GM10847 (cell line): ENCODE results near the gene PEAR1.

Experiments used
- POLR2A ChIP-seq: IDR thresholded peaks from 2 replicates; pipeline ENCODE4 v1.6.1; 2011; ENCODE audit not compliant: insufficient read length; ENCODE audit errors: extremely low read depth

Gene PEAR1

DNA sequence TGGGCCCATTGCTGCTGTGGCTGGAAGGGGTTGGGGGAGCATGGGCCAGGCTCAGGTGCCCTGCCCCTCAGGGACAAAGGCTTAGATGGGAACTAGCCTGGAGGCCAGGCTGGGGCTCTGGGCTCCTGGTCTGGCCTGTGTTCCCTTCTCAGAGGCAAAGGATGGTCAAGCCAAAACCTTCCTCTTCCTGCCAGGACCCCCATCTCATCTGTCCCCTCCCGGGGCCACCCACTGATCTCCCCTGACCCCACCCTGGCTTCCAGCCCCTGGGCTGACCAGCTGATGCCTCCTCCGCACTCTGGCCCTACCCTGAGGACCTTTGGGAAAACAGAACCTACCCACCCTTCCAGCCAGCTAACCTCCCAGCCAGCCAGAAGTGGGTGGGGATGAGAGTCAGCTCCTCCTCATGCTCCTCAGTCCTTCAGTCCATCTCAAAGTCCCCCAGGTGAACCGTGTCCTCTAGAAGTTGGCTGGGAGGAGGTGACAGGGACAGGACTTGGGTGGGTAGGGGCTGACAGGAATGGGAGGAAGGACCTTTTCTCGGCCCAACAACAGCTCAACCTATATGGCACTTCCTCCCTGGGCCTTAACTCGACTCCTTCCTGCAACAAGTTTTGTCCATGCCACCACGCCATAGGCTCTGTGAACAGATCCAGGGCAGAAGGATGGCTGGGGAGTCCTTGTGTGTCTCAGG is 7.5 kb downstream of the PEAR1 start:
- TF ChIP-seq POLR2A = no peak

DNA sequence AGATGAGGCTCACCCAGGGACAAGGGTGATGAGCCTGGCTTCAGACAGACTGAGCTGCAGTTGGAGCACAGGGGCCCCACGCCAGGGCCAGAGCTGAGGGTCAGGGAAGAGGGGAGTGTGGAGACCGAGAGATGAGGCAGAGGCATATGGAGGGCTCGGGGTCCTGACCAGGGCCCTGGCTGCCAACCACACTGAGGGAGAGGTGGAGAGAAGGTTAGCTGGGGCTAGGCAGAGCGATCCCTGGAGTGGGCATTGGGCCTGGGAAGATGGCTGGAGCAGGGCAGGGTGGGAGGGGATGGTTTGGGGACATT is 8.0 kb downstream of the PEAR1 start:
- no peak for TF ChIP-seq POLR2A

DNA sequence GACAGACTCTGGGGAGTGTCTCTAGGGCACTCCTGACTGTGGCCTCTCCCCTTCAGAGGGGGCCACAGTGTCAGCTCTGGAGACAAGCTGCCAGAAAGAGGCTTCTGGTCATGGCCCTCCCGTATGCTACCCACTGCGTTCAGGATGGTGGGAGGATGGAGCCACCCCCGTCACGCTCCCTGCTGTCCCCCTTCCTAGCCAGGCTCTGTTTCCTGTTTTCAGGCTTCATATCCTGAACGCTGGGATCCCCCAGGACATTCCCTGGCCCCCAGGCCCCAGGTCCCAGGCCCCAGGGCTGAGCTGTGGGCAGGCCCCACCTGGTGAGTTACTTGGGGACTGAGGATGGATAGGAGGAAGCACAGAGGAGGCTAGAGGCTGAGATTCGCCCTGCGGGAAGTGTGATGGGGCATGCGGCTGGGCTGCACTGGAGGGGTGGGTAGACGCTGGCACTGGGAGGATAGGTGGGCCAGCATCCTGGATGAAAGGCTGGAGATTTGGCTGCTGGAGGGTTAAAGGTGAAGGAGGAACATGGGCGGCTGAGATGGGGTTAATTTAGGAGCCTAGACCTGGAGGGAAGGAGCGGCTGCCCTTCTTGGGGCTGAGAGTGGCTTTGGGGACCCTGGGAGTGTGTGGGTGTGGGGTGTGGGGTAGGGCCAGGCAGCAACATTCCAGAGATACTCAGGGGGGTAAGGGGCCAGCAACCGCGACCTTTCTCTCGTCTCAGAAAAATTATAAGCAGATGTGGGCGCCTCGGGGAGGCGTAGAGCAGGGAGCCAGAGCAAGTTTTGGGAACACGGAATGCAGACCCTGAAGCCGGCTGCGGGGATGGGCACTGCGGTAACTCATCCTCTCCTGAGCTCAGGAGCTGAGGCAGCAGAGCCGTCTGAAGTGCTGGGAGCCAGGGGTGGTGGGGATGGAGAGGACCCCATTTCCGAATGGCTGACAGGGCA is 8.7 kb downstream of the PEAR1 start:
- TF ChIP-seq POLR2A = no peak

DNA sequence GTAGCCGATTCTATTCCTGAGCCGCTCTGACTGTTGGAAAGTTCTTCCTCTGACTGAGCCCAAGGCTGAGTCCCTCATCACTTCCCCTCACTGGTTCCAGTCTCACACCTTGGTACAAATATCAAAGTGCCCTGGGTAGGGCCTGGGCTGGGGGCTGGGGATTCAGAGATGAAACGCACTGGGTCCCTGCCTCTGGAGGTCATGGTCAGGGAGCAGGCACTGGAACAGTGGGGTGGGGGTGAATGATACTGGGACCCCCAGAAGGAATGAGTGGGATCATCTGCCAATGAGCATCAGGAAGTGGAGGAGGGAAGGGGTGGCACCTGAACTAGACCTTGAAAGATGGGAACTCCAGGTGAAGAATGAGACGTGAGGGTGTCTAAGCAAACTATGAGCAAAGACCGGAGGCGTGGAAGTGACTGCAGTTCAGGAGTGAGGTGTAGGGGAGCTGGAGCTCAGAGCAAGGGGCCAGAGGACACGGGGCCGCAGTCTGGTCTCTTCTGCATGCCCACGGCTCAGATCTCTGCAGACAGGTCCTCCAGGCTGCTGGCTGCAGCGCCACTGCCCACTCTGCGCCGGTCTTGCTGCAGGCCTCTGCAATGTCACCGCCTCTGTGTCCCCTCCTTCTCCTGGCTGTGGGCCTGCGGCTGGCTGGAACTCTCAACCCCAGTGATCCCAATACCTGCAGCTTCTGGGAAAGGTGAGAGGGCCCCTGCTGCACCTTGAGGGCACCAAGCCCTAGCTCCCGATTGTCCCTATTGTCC is 10.0 kb downstream of the PEAR1 start:
- no peak for TF ChIP-seq POLR2A

DNA sequence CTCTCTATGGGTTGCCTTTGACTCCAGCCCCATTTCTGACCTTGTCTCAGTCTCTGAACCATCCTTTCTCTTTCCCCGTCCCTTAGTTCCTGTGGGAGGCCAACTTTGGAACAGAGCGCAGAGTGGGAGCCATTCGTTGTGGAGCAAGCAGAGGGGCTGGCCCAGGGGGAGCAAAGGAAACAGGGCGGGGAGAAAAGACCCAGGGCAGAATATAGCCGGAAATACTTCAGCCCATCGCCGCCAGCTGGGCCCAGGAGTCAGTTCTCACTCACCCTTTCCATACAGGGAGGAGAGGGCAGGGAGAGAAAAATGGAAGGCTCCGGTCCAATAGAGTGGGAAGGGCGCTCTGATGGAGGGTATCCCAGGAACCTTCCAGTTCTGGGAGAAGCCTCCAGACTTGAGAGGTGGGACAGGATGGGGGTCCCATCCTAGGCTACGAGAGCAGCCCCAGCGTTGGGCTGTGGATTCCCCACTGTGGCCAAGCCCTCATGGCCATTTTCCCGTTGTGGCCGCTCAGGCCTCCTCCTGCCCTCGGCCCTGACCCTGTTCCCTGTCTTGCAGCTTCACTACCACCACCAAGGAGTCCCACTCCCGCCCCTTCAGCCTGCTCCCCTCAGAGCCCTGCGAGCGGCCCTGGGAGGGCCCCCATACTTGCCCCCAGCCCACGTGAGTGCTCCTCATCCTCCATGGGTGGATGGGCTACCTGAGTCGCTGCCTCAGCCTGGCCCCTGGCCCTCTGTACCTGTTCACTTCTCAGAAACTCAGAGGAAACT is 10.9 kb downstream of the PEAR1 start:
- no peak for TF ChIP-seq POLR2A

DNA sequence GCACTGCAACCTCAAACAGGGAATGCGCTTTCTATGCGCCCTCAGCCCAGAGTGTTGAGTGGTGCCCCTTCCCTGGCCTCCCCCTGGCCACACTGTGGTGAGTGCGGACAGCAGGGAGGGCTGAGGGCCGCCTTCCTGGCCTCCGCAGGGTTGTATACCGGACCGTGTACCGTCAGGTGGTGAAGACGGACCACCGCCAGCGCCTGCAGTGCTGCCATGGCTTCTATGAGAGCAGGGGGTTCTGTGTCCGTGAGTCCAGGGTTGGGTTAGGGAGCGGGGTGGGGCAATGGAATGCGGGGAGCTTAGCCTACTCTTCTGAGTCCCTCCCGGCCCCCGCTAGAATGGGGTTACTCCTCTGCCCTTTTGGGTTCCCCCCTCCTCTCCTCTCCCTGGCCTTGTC is 11.7 kb downstream of the PEAR1 start:
- TF ChIP-seq POLR2A = no peak

DNA sequence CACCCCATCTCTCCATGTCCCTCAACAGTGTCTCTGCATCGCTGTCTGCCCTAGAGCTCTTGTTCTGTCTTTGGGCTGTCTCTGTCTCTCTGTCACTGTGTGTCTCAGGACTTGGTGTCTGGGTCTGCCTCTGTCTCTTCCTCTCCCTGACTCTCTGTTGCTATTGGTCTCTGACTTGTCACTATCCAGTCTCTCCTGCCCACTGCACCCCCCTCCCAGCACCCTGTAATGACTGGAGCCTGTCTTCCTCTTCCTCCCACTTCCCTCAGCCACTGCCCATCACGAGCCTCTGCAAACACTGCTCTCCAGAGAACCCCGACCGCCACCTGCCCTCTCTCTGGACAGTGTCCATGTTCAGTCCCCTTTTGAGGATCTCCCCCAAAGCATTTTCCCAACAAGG is 12.1 kb downstream of the PEAR1 start:
- no peak for TF ChIP-seq POLR2A

DNA sequence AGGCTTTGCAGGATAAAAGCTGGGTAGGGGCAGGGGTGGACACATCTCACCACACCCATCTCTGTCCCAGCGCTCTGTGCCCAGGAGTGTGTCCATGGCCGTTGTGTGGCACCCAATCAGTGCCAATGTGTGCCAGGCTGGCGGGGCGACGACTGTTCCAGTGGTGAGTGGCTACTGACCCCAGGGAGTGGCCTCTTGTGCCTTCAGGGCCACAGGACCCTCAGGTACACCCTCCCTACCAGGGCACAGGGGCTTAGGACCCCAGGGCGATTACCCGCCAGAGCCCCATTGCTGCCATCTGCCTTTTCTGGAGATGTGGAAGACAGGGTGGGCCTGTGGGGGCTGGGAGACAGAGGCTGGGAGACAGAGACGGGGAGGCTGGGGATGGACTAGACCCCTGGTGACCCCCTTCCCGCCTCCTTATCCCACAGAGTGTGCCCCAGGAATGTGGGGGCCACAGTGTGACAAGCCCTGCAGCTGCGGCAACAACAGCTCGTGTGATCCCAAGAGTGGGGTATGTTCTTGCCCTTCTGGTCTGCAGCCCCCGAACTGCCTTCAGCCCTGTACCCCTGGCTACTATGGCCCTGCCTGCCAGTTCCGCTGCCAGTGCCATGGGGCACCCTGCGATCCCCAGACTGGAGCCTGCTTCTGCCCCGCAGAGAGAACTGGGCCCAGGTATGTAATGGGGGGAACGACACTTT is 12.8 kb downstream of the PEAR1 start:
- TF ChIP-seq POLR2A = no peak

DNA sequence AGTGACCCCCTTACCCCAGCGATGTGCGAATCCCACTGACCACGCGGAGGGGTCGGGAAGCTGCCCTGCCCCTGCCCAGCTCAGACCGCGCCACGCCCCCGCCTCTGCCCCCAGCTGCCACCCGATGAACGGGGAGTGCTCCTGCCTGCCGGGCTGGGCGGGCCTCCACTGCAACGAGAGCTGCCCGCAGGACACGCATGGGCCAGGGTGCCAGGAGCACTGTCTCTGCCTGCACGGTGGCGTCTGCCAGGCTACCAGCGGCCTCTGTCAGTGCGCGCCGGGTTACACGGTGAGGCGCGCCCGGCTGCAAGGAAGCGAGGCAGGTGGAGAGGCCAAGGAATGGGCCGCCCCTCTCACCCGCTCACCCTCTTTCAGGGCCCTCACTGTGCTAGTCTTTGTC is 15.0 kb downstream of the PEAR1 start:
- TF ChIP-seq POLR2A = no peak

DNA sequence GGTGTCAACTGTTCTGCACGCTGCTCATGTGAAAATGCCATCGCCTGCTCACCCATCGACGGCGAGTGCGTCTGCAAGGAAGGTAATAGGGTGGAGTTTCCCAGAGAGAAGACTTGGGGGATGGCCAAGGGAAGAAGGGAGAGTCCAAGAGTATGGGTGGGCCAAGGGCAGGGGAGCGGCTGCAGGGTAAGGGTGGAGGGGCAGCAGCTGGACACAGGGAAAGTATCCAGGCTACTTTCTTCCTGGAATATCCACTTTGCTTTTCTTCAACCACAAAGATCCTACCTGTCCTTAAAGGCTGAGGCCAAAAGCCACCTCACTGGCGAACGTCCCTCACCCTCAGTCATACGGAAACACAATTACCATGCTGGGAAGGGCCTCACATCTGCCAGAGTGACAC is 15.4 kb downstream of the PEAR1 start:
- TF ChIP-seq POLR2A = no peak

DNA sequence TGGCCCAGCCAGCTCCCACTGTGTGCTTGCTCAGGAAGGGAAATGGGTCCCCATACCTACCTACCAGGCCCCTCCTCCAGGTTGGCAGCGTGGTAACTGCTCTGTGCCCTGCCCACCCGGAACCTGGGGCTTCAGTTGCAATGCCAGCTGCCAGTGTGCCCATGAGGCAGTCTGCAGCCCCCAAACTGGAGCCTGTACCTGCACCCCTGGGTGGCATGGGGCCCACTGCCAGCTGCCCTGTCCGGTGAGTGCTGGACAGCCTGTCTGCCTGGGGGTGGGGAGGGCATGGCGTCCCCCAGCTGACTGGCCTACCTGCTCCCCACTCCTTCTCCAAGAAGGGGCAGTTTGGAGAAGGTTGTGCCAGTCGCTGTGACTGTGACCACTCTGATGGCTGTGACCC is 16.2 kb downstream of the PEAR1 start:
- TF ChIP-seq POLR2A = no peak

DNA sequence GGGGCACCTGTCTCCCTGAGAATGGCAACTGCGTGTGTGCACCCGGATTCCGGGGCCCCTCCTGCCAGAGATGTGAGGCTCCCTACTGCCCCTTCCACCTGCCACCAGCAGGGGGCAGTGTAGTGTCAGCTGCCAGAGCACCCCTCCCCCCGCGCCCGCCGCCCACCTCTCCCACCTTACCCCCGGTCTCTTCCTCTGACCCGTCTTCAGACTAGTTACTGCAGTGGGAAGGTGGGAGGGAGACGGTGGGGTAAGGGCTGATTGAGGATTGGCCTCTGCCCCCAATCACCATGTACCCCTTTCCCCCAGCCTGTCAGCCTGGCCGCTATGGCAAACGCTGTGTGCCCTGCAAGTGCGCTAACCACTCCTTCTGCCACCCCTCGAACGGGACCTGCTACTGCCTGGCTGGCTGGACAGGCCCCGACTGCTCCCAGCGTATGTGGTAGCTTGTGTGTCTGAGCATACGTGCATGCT is 16.8 kb downstream of the PEAR1 start:
- TF ChIP-seq POLR2A = no peak

DNA sequence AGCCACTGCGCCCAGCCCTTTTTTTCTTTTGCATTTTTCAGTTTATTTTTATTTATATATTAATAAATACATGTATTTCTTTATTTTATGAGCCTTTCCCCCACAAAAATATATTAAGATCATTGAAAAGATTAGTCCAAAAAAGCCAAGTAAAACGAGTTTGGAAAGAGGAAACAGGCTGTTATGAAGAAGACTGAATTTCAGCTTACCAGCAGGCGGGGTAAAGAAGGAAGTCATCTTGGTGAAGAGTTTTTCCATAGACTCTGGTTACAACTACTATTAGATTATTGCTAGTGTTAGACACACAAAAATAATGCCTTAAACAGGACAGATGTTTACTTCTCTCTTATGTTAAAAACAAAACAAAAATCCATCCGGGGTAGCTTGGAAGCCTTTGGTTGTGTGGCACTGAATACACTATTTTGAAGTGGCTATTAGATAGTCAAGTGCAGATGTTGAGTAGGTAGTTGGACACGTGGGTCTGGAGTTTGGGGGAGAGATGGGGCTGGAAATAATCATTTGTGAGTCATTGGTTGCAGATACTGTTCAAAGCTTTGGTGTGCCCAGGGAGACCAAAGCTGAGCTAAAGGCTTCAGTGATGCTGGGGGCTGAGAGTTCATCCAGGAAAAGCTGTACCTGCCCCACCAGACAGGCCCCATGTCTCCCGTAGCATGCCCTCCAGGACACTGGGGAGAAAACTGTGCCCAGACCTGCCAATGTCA is 18.2 kb downstream of the PEAR1 start:
- no peak for TF ChIP-seq POLR2A

DNA sequence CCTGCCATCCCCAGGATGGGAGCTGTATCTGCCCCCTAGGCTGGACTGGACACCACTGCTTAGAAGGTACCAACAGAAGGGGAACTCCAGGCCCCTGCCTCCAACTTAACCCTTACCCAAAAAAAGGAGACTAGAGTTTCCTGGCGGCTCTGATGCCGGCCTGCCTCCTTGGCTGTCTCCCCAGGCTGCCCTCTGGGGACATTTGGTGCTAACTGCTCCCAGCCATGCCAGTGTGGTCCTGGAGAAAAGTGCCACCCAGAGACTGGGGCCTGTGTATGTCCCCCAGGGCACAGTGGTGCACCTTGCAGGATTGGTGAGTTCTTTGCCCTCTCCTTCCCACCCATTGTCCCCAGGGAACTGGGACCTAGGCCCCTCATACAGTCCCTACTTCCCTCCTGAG is 18.8 kb downstream of the PEAR1 start:
- no peak for TF ChIP-seq POLR2A
